H1 (cell line): Measurements from ENCODE around the gene ILF2. TPM values are rescaled to one million over a fixed set of nuclear protein-coding genes. Genes with fewer than 3 reads are reported as not detected.

ENCODE experiments used
- CTCF ChIA-PET: fragments of 300-600 bp; sonication (Branson Sonifier 250); formaldehyde crosslinking; loops from one replicate; lab custom pipeline; 2021; ENCODE audit not compliant: partially characterized antibody; lab: Charles Lee
- POLR2A ChIA-PET: fragments of 300-600 bp; sonication (Branson Sonifier 250); formaldehyde crosslinking; loops from one replicate; lab custom pipeline; 2021; ENCODE audit warnings: inconsistent platforms; ENCODE audit not compliant: partially characterized antibody; lab: Charles Lee
- DNase-seq, 2 experiments: peaks; one replicate each; pipeline versions ENCODE4 v3.0.0 to v3.0.0-alpha.2; 2010 to 2022; ENCODE audit warnings: low spot score in 2 of 2, low read depth in 1 of 2, mixed read lengths in 1 of 2
- FAIRE-seq: peaks from 2 replicates; lab custom pipeline; 2011; peaks lifted over from hg19 to GRCh38; lab: Jason Lieb, UNC
- H2AFZ ChIP-seq: 2 replicates; pipeline ENCODE4 v1.8.1; 2012; ENCODE audit warnings: low read length, inconsistent platforms
- H2AK5ac ChIP-seq: 2 replicates; pipeline ENCODE4 v1.6.1; 2013; ENCODE audit warnings: low read depth, low read length
- H2BK120ac ChIP-seq: replicated peaks from 2 replicates; pipeline ENCODE3; 2013; ENCODE audit warnings: low read depth, low read length, inconsistent platforms
- H2BK12ac ChIP-seq: 2 replicates; pipeline ENCODE4 v1.6.1; 2013; ENCODE audit warnings: low read depth, low read length
- H2BK15ac ChIP-seq: 2 replicates; pipeline ENCODE4 v1.6.1; 2013; ENCODE audit warnings: low read length
- H2BK20ac ChIP-seq: 2 replicates; pipeline ENCODE4 v1.6.1; 2013; ENCODE audit warnings: low read length
- H2BK5ac ChIP-seq: 2 replicates; pipeline ENCODE4 v1.6.1; 2013; ENCODE audit warnings: low read depth, low read length
- H3K14ac ChIP-seq: 2 replicates; pipeline ENCODE4 v1.6.1; 2013; ENCODE audit warnings: inconsistent platforms; ENCODE audit not compliant: insufficient read length
- H3K18ac ChIP-seq: 2 replicates; pipeline ENCODE4 v1.6.1; 2013; ENCODE audit warnings: low read length; ENCODE audit errors: extremely low read depth
- H3K23ac ChIP-seq: 2 replicates; pipeline ENCODE4 v1.6.1; 2013; ENCODE audit warnings: inconsistent platforms; ENCODE audit not compliant: insufficient read length
- H3K23me2 ChIP-seq: 2 replicates; pipeline ENCODE4 v1.6.1; 2013; ENCODE audit warnings: low read depth, low read length
- H3K27ac ChIP-seq: 2 replicates; pipeline ENCODE4 v1.6.1; 2011; ENCODE audit warnings: low read depth, low read length, inconsistent platforms
- H3K27me3 ChIP-seq, 4 experiments: replicated peaks in 1 of 4; 1 replicate in 1 of 4; 2 replicates in 3 of 4; pipeline versions ENCODE4 v1.6.1 to v1.8.1; 2011 to 2013; ENCODE audit warnings: low read length in 3 of 4, mild to moderate bottlenecking in 3 of 4, inconsistent platforms in 2 of 4, mixed read lengths in 2 of 4, moderate library complexity in 1 of 4; ENCODE audit not compliant: control insufficient read depth in 3 of 4, insufficient read depth in 3 of 4; ENCODE audit errors: extremely low read depth in 1 of 4
- H3K36me3 ChIP-seq, 4 experiments: 2 replicates each; pipeline versions ENCODE4 v1.6.1 to v1.8.1; 2011 to 2013; ENCODE audit warnings: mild to moderate bottlenecking in 4 of 4, low read length in 3 of 4, moderate library complexity in 2 of 4, control low read depth in 1 of 4, inconsistent platforms in 1 of 4; ENCODE audit not compliant: insufficient read depth in 4 of 4, control insufficient read depth in 2 of 4
- H3K4ac ChIP-seq: replicated peaks from 2 replicates; pipeline ENCODE3; 2013; ENCODE audit warnings: low read length, low read depth, mixed read lengths, inconsistent platforms; ENCODE audit not compliant: insufficient read length
- H3K4me1 ChIP-seq, 4 experiments: replicated peaks in 1 of 4; 1 replicate in 1 of 4; 2 replicates in 3 of 4; pipeline versions ENCODE4 v1.6.1 to v1.8.1; 2011 to 2013; ENCODE audit warnings: low read length in 3 of 4, inconsistent platforms in 2 of 4, mixed read lengths in 1 of 4; ENCODE audit not compliant: insufficient read depth in 4 of 4, control insufficient read depth in 3 of 4
- H3K4me2 ChIP-seq, 2 experiments: 2 replicates each; pipeline versions ENCODE4 v1.6.1 to v1.8.1; 2011 to 2013; ENCODE audit warnings: low read depth in 2 of 2, low read length in 2 of 2, control low read depth in 1 of 2, inconsistent platforms in 1 of 2, mild to moderate bottlenecking in 1 of 2; ENCODE audit not compliant: insufficient read depth in 1 of 2
- H3K4me3 ChIP-seq, 4 experiments: fragments of 200-600, 300-600 bp in 1 of 4; sonication (generic), shearing (Covaris generic), sonication (Bioruptor Twin) in 1 of 4; 2 replicates each; pipeline versions ENCODE4 v1.5.1 to v1.8.1; 2011 to 2016; ENCODE audit warnings: low read length in 4 of 4, low read depth in 3 of 4, control low read depth in 2 of 4, inconsistent platforms in 2 of 4, mild to moderate bottlenecking in 2 of 4, mixed read lengths in 1 of 4, moderate library complexity in 1 of 4; ENCODE audit not compliant: insufficient read depth in 2 of 4; ENCODE audit errors: extremely low read depth in 1 of 4
- H3K56ac ChIP-seq: replicated peaks from 2 replicates; pipeline ENCODE3; 2013; ENCODE audit warnings: low read depth, mild to moderate bottlenecking, mixed read lengths, low read length, inconsistent platforms; ENCODE audit not compliant: insufficient read length
- H3K79me1 ChIP-seq: 2 replicates; pipeline ENCODE4 v1.6.1; 2013; ENCODE audit warnings: low read depth, low read length, control low read depth
- H3K79me2 ChIP-seq, 2 experiments: 2 replicates each; pipeline versions ENCODE4 v1.6.1 to v1.8.1; 2012 to 2013; ENCODE audit warnings: low read length in 2 of 2, mild to moderate bottlenecking in 2 of 2, inconsistent platforms in 1 of 2; ENCODE audit not compliant: insufficient read depth in 2 of 2, control insufficient read depth in 1 of 2
- H3K9ac ChIP-seq, 4 experiments: replicated peaks in 1 of 4; 1 replicate in 1 of 4; 2 replicates in 3 of 4; pipeline versions ENCODE4 v1.6.1 to v1.8.1; 2011 to 2013; ENCODE audit warnings: low read depth in 3 of 4, low read length in 3 of 4, control low read depth in 2 of 4, mild to moderate bottlenecking in 2 of 4, moderate library complexity in 2 of 4, inconsistent platforms in 1 of 4; ENCODE audit errors: extremely low read depth in 1 of 4
- H3K9me3 ChIP-seq, 2 experiments: 2 replicates each; pipeline versions ENCODE4 v1.6.1 to v1.8.1; 2012 to 2013; ENCODE audit warnings: mild to moderate bottlenecking in 2 of 2, moderate library complexity in 2 of 2, control low read depth in 1 of 2, inconsistent platforms in 1 of 2, low read depth in 1 of 2, low read length in 1 of 2, mixed read lengths in 1 of 2; ENCODE audit not compliant: insufficient read depth in 2 of 2
- H4K20me1 ChIP-seq, 2 experiments: replicated peaks in 1 of 2; 2 replicates each; pipeline versions ENCODE3 to v1.8.1; 2011 to 2013; ENCODE audit warnings: inconsistent platforms in 2 of 2, low read length in 2 of 2, mild to moderate bottlenecking in 1 of 2; ENCODE audit not compliant: insufficient read depth in 2 of 2, control insufficient read depth in 1 of 2
- H4K5ac ChIP-seq: 2 replicates; pipeline ENCODE4 v1.6.1; 2013; ENCODE audit warnings: low read length, low read depth, mixed read lengths, inconsistent platforms; ENCODE audit not compliant: insufficient read length
- H4K8ac ChIP-seq: 2 replicates; pipeline ENCODE4 v1.8.0; 2013; ENCODE audit warnings: mild to moderate bottlenecking, moderate library complexity, low read length, inconsistent platforms; ENCODE audit not compliant: insufficient read depth; ENCODE audit errors: extremely low read depth
- H4K91ac ChIP-seq: replicated peaks from 2 replicates; pipeline ENCODE3; 2013; ENCODE audit warnings: low read length, mixed read lengths, inconsistent platforms; ENCODE audit not compliant: insufficient read length
- BACH1 ChIP-seq: IDR thresholded peaks from 2 replicates; pipeline ENCODE4 v1.6.1; 2012; ENCODE audit warnings: low read length, improper control_type of control experiment
- CREB1 ChIP-seq: IDR thresholded peaks from 2 replicates; pipeline ENCODE4 v1.6.1; 2012; ENCODE audit warnings: inconsistent platforms
- EZH2 ChIP-seq: fragments of 200-600 bp; sonication (generic); IDR thresholded peaks from 2 replicates; pipeline ENCODE4 v1.7.1; 2012; ENCODE audit warnings: low read depth, mild to moderate bottlenecking, moderate library complexity, low read length, inconsistent platforms; ENCODE audit not compliant: severe bottlenecking
- FOSL1 ChIP-seq: IDR thresholded peaks from 2 replicates; pipeline ENCODE4 v1.6.1; 2011; ENCODE audit warnings: mild to moderate bottlenecking, low read depth, low read length, moderate library complexity; ENCODE audit not compliant: insufficient read depth
- KDM1A ChIP-seq: fragments of 200-600, 300-600 bp; sonication (generic); IDR thresholded peaks from 2 replicates; pipeline ENCODE4 v1.7.1; 2016; ENCODE audit warnings: mild to moderate bottlenecking, low read length, borderline replicate concordance
- SIX5 ChIP-seq: IDR thresholded peaks from 2 replicates; pipeline ENCODE4 v1.6.1; 2011; ENCODE audit warnings: mild to moderate bottlenecking, low read depth, low read length
- WGBS, 2 experiments: shearing (Covaris generic) in 1 of 2; methylation state at CpG; one replicate each; pipeline versions ENCODE4 v1.1.6 to v1.1.7; 2013 to 2015; ENCODE audit warnings: low lambda C conversion rate in 2 of 2, mixed read lengths in 2 of 2, inconsistent platforms in 1 of 2, low coverage in 1 of 2, missing lambda C conversion rate in 1 of 2; ENCODE audit not compliant: insufficient replicate concordance in 2 of 2, insufficient coverage in 1 of 2, insufficient read length in 1 of 2; ENCODE audit errors: extremely low coverage in 1 of 2, missing lambda C conversion rate in 1 of 2; 5-methylcytosine and 5-hydroxymethylcytosine counted together
- polyA plus RNA-seq, 7 experiments: library from polyadenylated mRNA; depleted of rRNA in 3 of 7; stranded (reverse) in 5 of 7; unstranded in 2 of 7; fragments of >200 nt in 5 of 7; fragments of 200-250 nt in 2 of 7; gene quantifications; 1 replicate in 5 of 7; 2 replicates in 1 of 7; 4 replicates in 1 of 7; pipeline versions ENCODE4 v1.2.1 to v1.2.3, GENCODE V29; 2011 to 2013; ENCODE audit warnings: missing spikeins in 2 of 7, mixed read lengths in 2 of 7
- total RNA-seq: library from RNA; stranded (reverse); fragmentation: NEBNext Ultra II Directional; extraction: Animal tissue kit (Norgen Biotek cat#: 25700); gene quantifications from 2 replicates; pipeline ENCODE4 v1.2.1, GENCODE V29; 2021
- TF ChIP-seq, protein P1 (sequence below): IDR thresholded peaks from 2 replicates; pipeline ENCODE4 v1.6.1; 2011; ENCODE audit warnings: low read depth, mild to moderate bottlenecking, low read length; ENCODE audit not compliant: insufficient read depth
- TF ChIP-seq, protein P2 (sequence below), 3 experiments: IDR thresholded peaks; 1 replicate in 2 of 3; 2 replicates in 1 of 3; pipeline versions ENCODE4 v1.5.1 to v1.6.1; 2011; ENCODE audit warnings: low read length in 3 of 3, mild to moderate bottlenecking in 3 of 3, inconsistent platforms in 2 of 3, low read depth in 1 of 3, moderate library complexity in 1 of 3; ENCODE audit not compliant: insufficient read depth in 1 of 3; ENCODE audit errors: control extremely low read depth in 1 of 3

ILF2 gene
- total and polyA plus RNA-seq, 2 of the 8 experiments (the other 6 are each of a cell fraction or from before 2014, with no cell fraction given), result 389 to 474 TPM

DNA sequence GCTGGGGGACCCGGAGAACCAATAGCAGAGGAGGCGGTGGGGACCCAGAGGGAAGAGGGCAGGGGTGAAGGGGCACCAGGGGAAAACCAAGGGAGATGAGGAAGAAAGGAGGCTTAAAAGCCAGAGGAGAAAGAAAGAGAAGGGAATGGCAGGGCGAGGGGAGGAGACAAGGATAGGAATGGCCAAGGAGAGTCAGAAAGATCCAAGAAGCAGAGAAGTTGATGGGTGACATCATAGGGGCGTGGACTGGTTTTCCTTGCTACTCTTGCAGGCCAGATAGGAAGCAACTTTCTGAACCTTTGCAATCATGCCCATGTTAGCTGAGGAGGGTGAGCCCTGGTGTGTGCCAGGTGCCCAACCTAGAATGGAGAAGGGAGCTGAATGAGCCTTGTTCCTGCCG lies 13.1 kb upstream of the ILF2 start:
- 78% methylated on average over 5 of the region's 5 CpGs; no CpG with 5 or more reads in 1 of the 2 experiments for WGBS, 2 experiments
- peaks cover 16% of the 10 kb centered on the region for H3K23me2 ChIP-seq
- no peak overlapping the region for H4K5ac ChIP-seq
- no peak overlapping the region; the same call in 1 of the 2 replicates for H4K8ac ChIP-seq
- H4K20me1 ChIP-seq, result no peaks in the 10 kb centered on the region
- H3K79me2 ChIP-seq, result no peaks in the 10 kb centered on the region
- H2BK20ac ChIP-seq, result no peak overlapping the region
- H2AK5ac ChIP-seq, result no peak overlapping the region
- no peaks in the 10 kb centered on the region for H3K79me1 ChIP-seq
- peaks cover 0 to 5% (median 2%) of the 10 kb centered on the region in 4 experiments; a peak in 2 of 8 replicates for H3K36me3 ChIP-seq
- no peak overlapping the region for H2BK5ac ChIP-seq
- H3K4ac ChIP-seq, result no peak overlapping the region
- no peak overlapping the region for H3K23ac ChIP-seq
- peaks cover 0 to 11% (median 4%) of the 10 kb centered on the region in 4 experiments; a peak in 5 of 7 replicates for H3K27me3 ChIP-seq
- H3K56ac ChIP-seq, result no peak overlapping the region
- POLR2A ChIA-PET, result interaction anchor here (1.5 kb wide), 2 partner anchors 9 to 45 kb away, joined by 3 to 6 read pairs; no protein-coding TSS in a partner anchor
- H3K9ac ChIP-seq, result no peak overlapping the region
- no peak overlapping the region for H3K4me3 ChIP-seq
- TF ChIP-seq, protein P1, sequence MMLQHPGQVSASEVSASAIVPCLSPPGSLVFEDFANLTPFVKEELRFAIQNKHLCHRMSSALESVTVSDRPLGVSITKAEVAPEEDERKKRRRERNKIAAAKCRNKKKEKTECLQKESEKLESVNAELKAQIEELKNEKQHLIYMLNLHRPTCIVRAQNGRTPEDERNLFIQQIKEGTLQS, result no peak
- no peak for TF ChIP-seq EZH2
- TF ChIP-seq CREB1, result no peak
- TF ChIP-seq SIX5, result no peak
- TF ChIP-seq, protein P2, sequence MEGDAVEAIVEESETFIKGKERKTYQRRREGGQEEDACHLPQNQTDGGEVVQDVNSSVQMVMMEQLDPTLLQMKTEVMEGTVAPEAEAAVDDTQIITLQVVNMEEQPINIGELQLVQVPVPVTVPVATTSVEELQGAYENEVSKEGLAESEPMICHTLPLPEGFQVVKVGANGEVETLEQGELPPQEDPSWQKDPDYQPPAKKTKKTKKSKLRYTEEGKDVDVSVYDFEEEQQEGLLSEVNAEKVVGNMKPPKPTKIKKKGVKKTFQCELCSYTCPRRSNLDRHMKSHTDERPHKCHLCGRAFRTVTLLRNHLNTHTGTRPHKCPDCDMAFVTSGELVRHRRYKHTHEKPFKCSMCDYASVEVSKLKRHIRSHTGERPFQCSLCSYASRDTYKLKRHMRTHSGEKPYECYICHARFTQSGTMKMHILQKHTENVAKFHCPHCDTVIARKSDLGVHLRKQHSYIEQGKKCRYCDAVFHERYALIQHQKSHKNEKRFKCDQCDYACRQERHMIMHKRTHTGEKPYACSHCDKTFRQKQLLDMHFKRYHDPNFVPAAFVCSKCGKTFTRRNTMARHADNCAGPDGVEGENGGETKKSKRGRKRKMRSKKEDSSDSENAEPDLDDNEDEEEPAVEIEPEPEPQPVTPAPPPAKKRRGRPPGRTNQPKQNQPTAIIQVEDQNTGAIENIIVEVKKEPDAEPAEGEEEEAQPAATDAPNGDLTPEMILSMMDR (IDR thresholded peaks at IDR 0.05; ENCODE audit: control extremely low read depth in 1 of 3, insufficient read depth in 1 of 3, low read depth in 1 of 3, low read length in 3 of 3), result no peak
- TF ChIP-seq KDM1A, result no peak
- TF ChIP-seq BACH1, result no peak
- no peak for TF ChIP-seq FOSL1
- H3K18ac ChIP-seq, result no peak overlapping the region
- FAIRE-seq, result no peak
- DNase-seq, result no peak
- no peak overlapping the region for H2AFZ ChIP-seq
- H3K27ac ChIP-seq, result no peak overlapping the region
- H3K4me2 ChIP-seq, result no peak overlapping the region
- no peak overlapping the region for H2BK15ac ChIP-seq
- H3K4me1 ChIP-seq, result peaks cover 0 to 5% (median 3%) of the 10 kb centered on the region in 4 experiments; a peak in 3 of 7 replicates
- no peaks in the 10 kb centered on the region; a peak in 1 of 4 replicates for H3K9me3 ChIP-seq
- no peak overlapping the region for H4K91ac ChIP-seq
- no peak overlapping the region for H2BK120ac ChIP-seq
- H3K14ac ChIP-seq, result no peak overlapping the region
- CTCF ChIA-PET, result interaction anchor here (14.0 kb wide), 1 partner anchor 68 kb away, joined by 190 read pairs; no protein-coding TSS in a partner anchor
- no peak overlapping the region for H2BK12ac ChIP-seq
